Astrocyte (in vitro differentiated cells and primary cell): Measurements from ENCODE around the gene TOLLIP. TPM values are rescaled to one million over a fixed set of nuclear protein-coding genes. Genes with fewer than 3 reads are reported as not detected.

Experiments
- DNase-seq: peaks from one replicate; pipeline ENCODE4 v3.0.0-alpha.2; 2010; ENCODE audit warnings: low read depth
- FAIRE-seq: peaks from 2 replicates; lab custom pipeline; 2011; peaks lifted over from hg19 to GRCh38; lab: Jason Lieb, UNC
- H2AFZ ChIP-seq: 2 replicates; pipeline ENCODE4 v1.6.0; 2012; ENCODE audit warnings: low read depth, low read length, inconsistent platforms
- H3K27ac ChIP-seq: 2 replicates; pipeline ENCODE4 v1.5.1; 2011; ENCODE audit warnings: low read depth, low read length, inconsistent platforms
- H3K27me3 ChIP-seq: 2 replicates; pipeline ENCODE4 v1.6.0; 2011; ENCODE audit warnings: low read length, inconsistent platforms; ENCODE audit not compliant: insufficient read depth
- H3K36me3 ChIP-seq: 2 replicates; pipeline ENCODE4 v1.5.1; 2011; ENCODE audit warnings: low read length, inconsistent platforms; ENCODE audit not compliant: insufficient read depth
- H3K4me1 ChIP-seq: 2 replicates; pipeline ENCODE4 v1.5.1; 2011; ENCODE audit warnings: low read length, inconsistent platforms; ENCODE audit not compliant: insufficient read depth
- H3K4me2 ChIP-seq: 2 replicates; pipeline ENCODE4 v1.6.0; 2012; ENCODE audit warnings: low read length, inconsistent platforms
- H3K4me3 ChIP-seq: 2 replicates; pipeline ENCODE4 v1.5.1; 2011; ENCODE audit warnings: low read depth, mild to moderate bottlenecking, low read length, inconsistent platforms; ENCODE audit not compliant: insufficient read depth
- H3K79me2 ChIP-seq: 2 replicates; pipeline ENCODE4 v1.6.0; 2012; ENCODE audit warnings: mild to moderate bottlenecking, low read length, inconsistent platforms; ENCODE audit not compliant: insufficient read depth
- H3K9ac ChIP-seq: 2 replicates; pipeline ENCODE4 v1.6.0; 2012; ENCODE audit warnings: mild to moderate bottlenecking, low read length, inconsistent platforms
- H3K9me3 ChIP-seq: 2 replicates; pipeline ENCODE4 v1.5.1; 2012; ENCODE audit warnings: low read depth, mild to moderate bottlenecking, low read length, inconsistent platforms; ENCODE audit not compliant: insufficient read depth
- H4K20me1 ChIP-seq: 2 replicates; pipeline ENCODE4 v1.6.0; 2012; ENCODE audit warnings: low read length, inconsistent platforms; ENCODE audit not compliant: insufficient read depth
- H3K27ac Mint-ChIP-seq: one replicate; pipeline ENCODE4 v1.8.0; 2021; ENCODE audit warnings: mild to moderate bottlenecking, mixed read lengths; ENCODE audit not compliant: unreplicated experiment
- H3K27me3 Mint-ChIP-seq: one replicate; pipeline ENCODE4 v1.8.0; 2021; ENCODE audit warnings: low read depth, mixed read lengths; ENCODE audit not compliant: unreplicated experiment
- H3K36me3 Mint-ChIP-seq: one replicate; pipeline ENCODE4 v1.8.0; 2021; ENCODE audit warnings: low read depth, mixed read lengths; ENCODE audit not compliant: unreplicated experiment
- H3K4me1 Mint-ChIP-seq: one replicate; pipeline ENCODE4 v1.8.0; 2021; ENCODE audit warnings: low read depth, mixed read lengths; ENCODE audit not compliant: unreplicated experiment
- H3K4me3 Mint-ChIP-seq: one replicate; pipeline ENCODE4 v1.8.0; 2021; ENCODE audit warnings: mild to moderate bottlenecking, moderate library complexity, mixed read lengths; ENCODE audit not compliant: unreplicated experiment
- H3K9me3 Mint-ChIP-seq: one replicate; pipeline ENCODE4 v1.8.0; 2021; ENCODE audit warnings: mild to moderate bottlenecking, mixed read lengths; ENCODE audit not compliant: unreplicated experiment
- CTCF ChIP-seq: IDR thresholded peaks from 2 replicates; pipeline ENCODE4 v1.5.1; 2011; ENCODE audit warnings: low read depth, mild to moderate bottlenecking, inconsistent platforms, low read length, moderate library complexity; ENCODE audit not compliant: insufficient read depth
- EZH2 ChIP-seq: IDR thresholded peaks from 2 replicates; pipeline ENCODE4 v1.6.1; 2012; ENCODE audit warnings: mild to moderate bottlenecking, low read length, inconsistent platforms; ENCODE audit not compliant: insufficient read depth
- total RNA-seq: library from RNA; stranded (reverse); gene quantifications from 2 replicates; pipeline ENCODE4 v1.2.1, GENCODE V29; 2021

TOLLIP gene
- total RNA-seq, 1 donor from 2014 or later: 46.4 TPM

- no peak overlapping the region for H3K4me2 ChIP-seq
- Mint-ChIP-seq H3K36me3 (peaks cover 19% of the 10 kb centered on the region), H3K4me3 (no peak overlapping the region), H3K27ac (no peak overlapping the region), H3K9me3 (no peaks in the 10 kb centered on the region), H3K4me1 (no peaks in the 10 kb centered on the region), H3K27me3 (no peaks in the 10 kb centered on the region)
- H3K4me3 ChIP-seq: no peak overlapping the region
- FAIRE-seq: no peak
- peaks cover 8% of the 10 kb centered on the region for H3K4me1 ChIP-seq
- no peak overlapping the region for H3K27ac ChIP-seq
- H2AFZ ChIP-seq: no peak overlapping the region
- no peak for DNase-seq
- H3K9ac ChIP-seq: no peak overlapping the region
- no peak for TF ChIP-seq EZH2
- TF ChIP-seq CTCF: no peak
- no peaks in the 10 kb centered on the region for H3K9me3 ChIP-seq
- no peaks in the 10 kb centered on the region for H3K27me3 ChIP-seq
- no peaks in the 10 kb centered on the region for H3K79me2 ChIP-seq
- H3K36me3 ChIP-seq: peaks cover 2% of the 10 kb centered on the region
- peaks cover 18% of the 10 kb centered on the region for H4K20me1 ChIP-seq
Observed at GRCh38 chr11:1275021-1275420, 34.4 kb downstream of the TOLLIP start.

- H3K79me2 ChIP-seq: no peaks in the 10 kb centered on the region
- no peak overlapping the region for H3K4me2 ChIP-seq
- no peak for TF ChIP-seq EZH2
- DNase-seq (no peak), FAIRE-seq (no peak)
- H4K20me1 ChIP-seq: peaks cover 13% of the 10 kb centered on the region
- H2AFZ ChIP-seq: no peak overlapping the region
- Mint-ChIP-seq H3K4me3 (no peak overlapping the region), H3K4me1 (no peaks in the 10 kb centered on the region), H3K27me3 (no peaks in the 10 kb centered on the region), H3K36me3 (peaks cover 20% of the 10 kb centered on the region), H3K27ac (no peak overlapping the region), H3K9me3 (no peaks in the 10 kb centered on the region)
- no peak overlapping the region for H3K27ac ChIP-seq
- H3K9me3 ChIP-seq: no peaks in the 10 kb centered on the region
- no peak overlapping the region for H3K4me3 ChIP-seq
- H3K9ac ChIP-seq: no peak overlapping the region
- peaks cover under 1% of the 10 kb centered on the region for H3K36me3 ChIP-seq
- peaks cover 8% of the 10 kb centered on the region for H3K4me1 ChIP-seq
- no peaks in the 10 kb centered on the region for H3K27me3 ChIP-seq
Observed at GRCh38 chr11:1274501-1274900, 34.9 kb downstream of the TOLLIP start.

- DNase-seq (no peak), FAIRE-seq (no peak)
- Histone ChIP-seq H4K20me1 (peaks cover 1% of the 10 kb centered on the region), H3K4me3 (no peak overlapping the region), H3K79me2 (no peaks in the 10 kb centered on the region), H3K27me3 (no peaks in the 10 kb centered on the region), H3K27ac (no peak overlapping the region), H3K9ac (no peak overlapping the region), H3K36me3 (no peaks in the 10 kb centered on the region), H3K4me2 (no peak overlapping the region), H3K9me3 (no peaks in the 10 kb centered on the region), H2AFZ (no peak overlapping the region), H3K4me1 (peaks cover 10% of the 10 kb centered on the region)
- Mint-ChIP-seq H3K9me3 (no peaks in the 10 kb centered on the region), H3K4me1 (no peaks in the 10 kb centered on the region), H3K27ac (no peak overlapping the region), H3K27me3 (no peaks in the 10 kb centered on the region), H3K4me3 (no peak overlapping the region), H3K36me3 (peaks cover 16% of the 10 kb centered on the region)
- TF ChIP-seq EZH2 (no peak), CTCF (no peak)
Observed at GRCh38 chr11:1272531-1272930, 36.9 kb downstream of the TOLLIP start.
